LNCaP clone FGC (cell line): Measurements from ENCODE around the gene INKA2.

Experiments used
- DNase-seq: peaks from one replicate; pipeline ENCODE4 v3.0.0-alpha.2; 2011; ENCODE audit warnings: low read depth
- H3K4me3 ChIP-seq: 2 replicates; pipeline ENCODE4 v1.5.1; 2011; ENCODE audit warnings: mild to moderate bottlenecking, low read depth, low read length, control low read depth
- CTCF ChIP-seq: IDR thresholded peaks from 2 replicates; pipeline ENCODE4 v1.5.1; 2012; ENCODE audit warnings: mild to moderate bottlenecking; ENCODE audit not compliant: control insufficient read depth, insufficient read depth; ENCODE audit errors: extremely low read depth

Gene INKA2

GRCh38 chr1:111751906-111752575 lies 12.8 kb upstream of the INKA2 start:
- no peak overlapping the region for H3K4me3 ChIP-seq
- no peak for DNase-seq
- no peak for TF ChIP-seq CTCF

- TF ChIP-seq CTCF, result no peak
- no peak for DNase-seq
- no peak overlapping the region for H3K4me3 ChIP-seq
Observed at GRCh38 chr1:111750856-111751255, 11.7 kb upstream of the INKA2 start.

GRCh38 chr1:111749628-111750027 lies 10.4 kb upstream of the INKA2 start:
- DNase-seq, result no peak
- H3K4me3 ChIP-seq, result no peak overlapping the region
- no peak for TF ChIP-seq CTCF

GRCh38 chr1:111747947-111748346 lies 8.8 kb upstream of the INKA2 start:
- no peak for DNase-seq
- no peak for TF ChIP-seq CTCF

GRCh38 chr1:111747282-111747734 lies 8.1 kb upstream of the INKA2 start:
- DNase-seq, result peak; percentile 53
- TF ChIP-seq CTCF, result peak; percentile 68
- no peak overlapping the region for H3K4me3 ChIP-seq

More at GRCh38 chr1:111747947-111748346, 8.8 kb upstream of the INKA2 start:
- H3K4me3 ChIP-seq, result no peak overlapping the region

- TF ChIP-seq CTCF, result no peak
- DNase-seq, result no peak
Observed at GRCh38 chr1:111746614-111746999, 7.4 kb upstream of the INKA2 start.

More at GRCh38 chr1:111746614-111746999, 7.4 kb upstream of the INKA2 start:
- no peak overlapping the region for H3K4me3 ChIP-seq
